Testis (tissue), 2 donors: ENCODE measurements around the gene GBE1.

ENCODE experiments used
- CTCF ChIP-seq, 3 experiments: fragments of 450-650 bp in 2 of 3; fragments of 200-600 bp in 1 of 3; sonication (generic) in 1 of 3; IDR thresholded peaks; one replicate each; pipeline ENCODE4 v1.5.1; 2016 to 2019; ENCODE audit warnings: antibody characterized with exemption in 3 of 3, mild to moderate bottlenecking in 2 of 3, moderate library complexity in 1 of 3
- POLR2A ChIP-seq: fragments of 450-650 bp; IDR thresholded peaks from one replicate; pipeline ENCODE4 v1.6.1; 2017; ENCODE audit warnings: antibody characterized with exemption, mild to moderate bottlenecking, moderate library complexity

DNA sequence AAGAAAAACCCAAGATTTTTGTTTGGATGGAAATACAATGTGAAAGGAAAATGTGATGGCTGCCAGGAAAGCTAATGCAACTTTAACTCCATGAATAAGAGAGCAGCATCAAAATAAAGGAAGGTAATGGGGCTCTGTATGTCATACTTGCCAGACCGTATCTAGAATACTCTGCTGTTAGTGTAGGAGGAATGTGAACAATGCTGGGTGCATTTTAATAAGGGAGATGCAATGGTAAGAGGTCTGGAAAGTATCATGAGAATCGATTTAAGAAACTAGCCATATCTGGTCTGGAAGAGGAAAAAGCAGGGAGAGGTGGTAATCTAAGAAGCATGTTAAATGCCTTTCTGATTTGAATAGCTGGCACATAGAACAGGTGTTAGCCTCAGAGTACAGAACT lies 239.6 kb downstream of the GBE1 start:
- TF ChIP-seq CTCF (IDR thresholded peaks at IDR 0.05) (no peak), POLR2A (no peak)
